Trophoblast cell (in vitro differentiated cells and primary cell): Measurements from ENCODE around the gene DHRS3.

ENCODE experiments used
- DNase-seq, 2 donors: peaks; one replicate each; pipeline ENCODE4 v3.0.0-alpha.2; 2016
- H2AFZ ChIP-seq: 2 replicates; pipeline ENCODE4 v1.6.1; 2013; ENCODE audit warnings: low read length, moderate library complexity, mild to moderate bottlenecking; ENCODE audit not compliant: insufficient read depth, poor library complexity
- H2AK5ac ChIP-seq: 2 replicates; pipeline ENCODE4 v1.6.1; 2013; ENCODE audit warnings: mild to moderate bottlenecking, low read length
- H2BK120ac ChIP-seq: 2 replicates; pipeline ENCODE4 v1.6.1; 2013; ENCODE audit warnings: low read length, mild to moderate bottlenecking, moderate library complexity; ENCODE audit not compliant: insufficient read depth, poor library complexity
- H2BK12ac ChIP-seq: 2 replicates; pipeline ENCODE4 v1.6.1; 2013; ENCODE audit warnings: mild to moderate bottlenecking, low read length, moderate library complexity
- H2BK5ac ChIP-seq: 2 replicates; pipeline ENCODE4 v1.6.1; 2013; ENCODE audit warnings: low read length, low read depth, moderate library complexity, mild to moderate bottlenecking; ENCODE audit not compliant: poor library complexity
- H3K14ac ChIP-seq: 2 replicates; pipeline ENCODE4 v1.6.1; 2013; ENCODE audit warnings: mild to moderate bottlenecking, low read length
- H3K18ac ChIP-seq: 2 replicates; pipeline ENCODE4 v1.6.1; 2013; ENCODE audit warnings: mild to moderate bottlenecking, low read length
- H3K23ac ChIP-seq: 2 replicates; pipeline ENCODE4 v1.6.1; 2013; ENCODE audit warnings: low read length
- H3K27ac ChIP-seq: 2 replicates; pipeline ENCODE4 v1.5.1; 2013; ENCODE audit warnings: low read depth, mild to moderate bottlenecking, inconsistent platforms, low read length, moderate library complexity
- H3K27me3 ChIP-seq: 2 replicates; pipeline ENCODE4 v1.6.1; 2013; ENCODE audit warnings: inconsistent platforms, mild to moderate bottlenecking, low read length, moderate library complexity; ENCODE audit not compliant: insufficient read depth
- H3K36me3 ChIP-seq, 2 experiments: 1 replicate in 1 of 2; 2 replicates in 1 of 2; pipeline ENCODE4 v1.6.1; 2013; ENCODE audit warnings: low read length in 2 of 2, mild to moderate bottlenecking in 2 of 2, moderate library complexity in 1 of 2; ENCODE audit not compliant: insufficient read depth in 2 of 2, control insufficient read depth in 1 of 2
- H3K4ac ChIP-seq: 2 replicates; pipeline ENCODE4 v1.6.1; 2013; ENCODE audit warnings: low read depth, mild to moderate bottlenecking, low read length, moderate library complexity
- H3K4me1 ChIP-seq, 2 experiments: 1 replicate in 1 of 2; 2 replicates in 1 of 2; pipeline ENCODE4 v1.6.1; 2013; ENCODE audit warnings: low read length in 2 of 2, mild to moderate bottlenecking in 2 of 2, moderate library complexity in 1 of 2; ENCODE audit not compliant: insufficient read depth in 2 of 2, control insufficient read depth in 1 of 2
- H3K4me2 ChIP-seq: 2 replicates; pipeline ENCODE4 v1.6.1; 2013; ENCODE audit warnings: inconsistent platforms, mild to moderate bottlenecking, low read length, moderate library complexity
- H3K4me3 ChIP-seq: 2 replicates; pipeline ENCODE4 v1.5.1; 2013; ENCODE audit warnings: mild to moderate bottlenecking, low read depth, low read length, inconsistent platforms
- H3K79me1 ChIP-seq: one replicate; pipeline ENCODE4 v1.6.1; 2013; ENCODE audit warnings: low read length
- H3K79me2 ChIP-seq: 2 replicates; pipeline ENCODE4 v1.6.1; 2013; ENCODE audit warnings: low read length, mild to moderate bottlenecking; ENCODE audit not compliant: control insufficient read depth, insufficient read depth, poor library complexity
- H3K9ac ChIP-seq: 2 replicates; pipeline ENCODE4 v1.6.1; 2013; ENCODE audit warnings: mild to moderate bottlenecking, low read length
- H3K9me3 ChIP-seq: 2 replicates; pipeline ENCODE4 v1.6.1; 2013; ENCODE audit warnings: low read depth, mild to moderate bottlenecking, control low read depth, inconsistent platforms, low read length; ENCODE audit not compliant: insufficient read depth
- H4K12ac ChIP-seq: 2 replicates; pipeline ENCODE4 v1.6.1; 2013; ENCODE audit warnings: low read depth, mild to moderate bottlenecking, low read length, moderate library complexity
- H4K8ac ChIP-seq: 2 replicates; pipeline ENCODE4 v1.6.1; 2013; ENCODE audit warnings: low read depth, mild to moderate bottlenecking, low read length, moderate library complexity
- H4K91ac ChIP-seq: one replicate; pipeline ENCODE4 v1.6.1; 2013; ENCODE audit warnings: low read depth, mild to moderate bottlenecking, low read length, moderate library complexity
- WGBS: extraction: QIAGEN DNeasy Blood & Tissue Kit; methylation state at CpG from one replicate; pipeline ENCODE4 v1.1.7; 2013; ENCODE audit warnings: missing lambda C conversion rate; ENCODE audit not compliant: insufficient read length, insufficient coverage; ENCODE audit errors: extremely low coverage; 5-methylcytosine and 5-hydroxymethylcytosine counted together

The DHRS3 gene

DNA sequence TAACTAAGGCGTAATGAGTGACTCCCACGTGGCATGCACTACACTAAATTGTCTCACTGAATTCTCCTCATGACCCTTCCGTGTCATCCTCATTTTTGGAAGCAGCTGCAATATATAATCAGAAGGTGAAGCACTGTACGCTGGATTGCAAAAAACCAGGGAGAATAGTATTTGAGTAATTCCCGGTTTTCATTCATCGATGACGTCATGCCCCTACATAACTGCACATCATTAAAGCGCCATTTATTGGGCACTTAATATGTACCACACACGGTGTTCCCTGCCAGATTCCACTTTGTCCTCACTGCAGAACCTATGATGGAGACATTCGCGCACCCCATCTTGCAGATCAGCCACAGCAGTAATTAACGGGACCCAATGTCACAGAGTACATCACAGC, 41.0 kb downstream of the DHRS3 start:
- no peak overlapping the region for H2AK5ac ChIP-seq
- DNase-seq, result no peak
- no peak overlapping the region for H3K27ac ChIP-seq
- H3K27me3 ChIP-seq, result no peaks in the 10 kb centered on the region
- no peak overlapping the region for H3K4me3 ChIP-seq
- H3K23ac ChIP-seq, result no peak overlapping the region
- no peak overlapping the region for H2BK5ac ChIP-seq
- H3K4ac ChIP-seq, result no peak overlapping the region
- no peak overlapping the region for H2AFZ ChIP-seq
- H2BK120ac ChIP-seq, result no peak overlapping the region
- H4K8ac ChIP-seq, result no peak overlapping the region
- peaks cover 8 to 10% of the 10 kb centered on the region in 2 experiments for H3K4me1 ChIP-seq
- H3K9me3 ChIP-seq, result peaks cover 3% of the 10 kb centered on the region
- no CpG with 5 or more reads among the region's 12 CpGs for WGBS
- H3K14ac ChIP-seq, result no peak overlapping the region
- no peaks in the 10 kb centered on the region for H3K79me2 ChIP-seq
- H4K91ac ChIP-seq, result no peak overlapping the region
- H4K12ac ChIP-seq, result no peak overlapping the region
- no peak overlapping the region for H3K18ac ChIP-seq
- H3K9ac ChIP-seq, result no peak overlapping the region
- H3K36me3 ChIP-seq, result peaks cover 2% of the 10 kb centered on the region in 2 experiments
- peaks cover 4% of the 10 kb centered on the region for H3K79me1 ChIP-seq
- no peak overlapping the region for H2BK12ac ChIP-seq
- no peak overlapping the region for H3K4me2 ChIP-seq

DNA sequence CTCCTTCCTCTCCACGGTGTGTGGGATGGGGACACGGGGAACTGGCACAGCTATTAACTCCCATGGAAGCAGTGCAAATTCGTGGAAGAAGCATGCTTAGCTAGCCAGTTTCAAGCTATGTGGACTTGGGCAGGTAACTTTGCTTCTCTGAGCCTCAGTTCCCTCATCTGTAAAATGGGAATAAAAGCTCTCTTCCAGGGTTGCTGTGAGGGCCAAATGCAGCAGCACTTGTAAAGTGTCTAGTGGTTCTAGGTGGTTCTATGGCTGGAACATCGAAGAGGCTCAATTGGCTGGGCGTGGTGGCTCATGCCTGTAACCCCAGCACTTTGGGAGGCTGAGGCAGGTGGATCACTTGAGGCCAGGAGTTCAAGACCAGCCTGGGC, 43.3 kb downstream of the DHRS3 start:
- DNase-seq, result no peak
- no peak overlapping the region for H4K8ac ChIP-seq
- no CpG with 5 or more reads among the region's 5 CpGs for WGBS
- H3K4me3 ChIP-seq, result no peak overlapping the region
- H3K9ac ChIP-seq, result no peak overlapping the region
- H3K4ac ChIP-seq, result no peak overlapping the region
- H4K91ac ChIP-seq, result no peak overlapping the region
- H2AFZ ChIP-seq, result no peak overlapping the region
- no peak overlapping the region for H2BK12ac ChIP-seq
- H3K4me1 ChIP-seq, result peaks cover 8 to 10% of the 10 kb centered on the region in 2 experiments
- H2BK5ac ChIP-seq, result no peak overlapping the region
- no peak overlapping the region for H3K18ac ChIP-seq
- H2BK120ac ChIP-seq, result no peak overlapping the region
- H3K9me3 ChIP-seq, result peaks cover 3% of the 10 kb centered on the region
- H3K27me3 ChIP-seq, result no peaks in the 10 kb centered on the region
- no peak overlapping the region for H3K27ac ChIP-seq
- no peak overlapping the region for H3K23ac ChIP-seq
- no peak overlapping the region for H4K12ac ChIP-seq
- H3K79me1 ChIP-seq, result peaks cover 4% of the 10 kb centered on the region
- no peak overlapping the region for H3K4me2 ChIP-seq
- H3K36me3 ChIP-seq, result peaks cover 2% of the 10 kb centered on the region in 2 experiments
- no peak overlapping the region for H3K14ac ChIP-seq
- H2AK5ac ChIP-seq, result no peak overlapping the region
- no peaks in the 10 kb centered on the region for H3K79me2 ChIP-seq

- Histone ChIP-seq H3K4me2 (no peak overlapping the region), H2AFZ (no peak overlapping the region), H2BK12ac (no peak overlapping the region), H2AK5ac (no peak overlapping the region), H3K14ac (no peak overlapping the region), H3K9ac (no peak overlapping the region), H3K18ac (no peak overlapping the region), H4K91ac (no peak overlapping the region), H3K79me1 (peaks cover 4% of the 10 kb centered on the region), H3K4me3 (no peak overlapping the region), H2BK5ac (no peak overlapping the region), H3K27me3 (no peaks in the 10 kb centered on the region), H3K79me2 (no peaks in the 10 kb centered on the region), H4K8ac (no peak overlapping the region), H3K4me1 (peaks cover 8 to 10% of the 10 kb centered on the region in 2 experiments), H3K36me3 (peaks cover 0 to 2% of the 10 kb centered on the region in 2 experiments), H3K27ac (peak overlapping the region; percentile 1), H2BK120ac (peak overlapping the region; percentile 17), H3K23ac (no peak overlapping the region), H4K12ac (no peak overlapping the region), H3K4ac (no peak overlapping the region), H3K9me3 (peaks cover 3% of the 10 kb centered on the region)
- peak in 1 of 2 donors; percentile 24 for DNase-seq
- no CpG with 5 or more reads among the region's 9 CpGs for WGBS
Observed at GRCh38 chr1:12573015-12573825, 44.8 kb downstream of the DHRS3 start.

DNA sequence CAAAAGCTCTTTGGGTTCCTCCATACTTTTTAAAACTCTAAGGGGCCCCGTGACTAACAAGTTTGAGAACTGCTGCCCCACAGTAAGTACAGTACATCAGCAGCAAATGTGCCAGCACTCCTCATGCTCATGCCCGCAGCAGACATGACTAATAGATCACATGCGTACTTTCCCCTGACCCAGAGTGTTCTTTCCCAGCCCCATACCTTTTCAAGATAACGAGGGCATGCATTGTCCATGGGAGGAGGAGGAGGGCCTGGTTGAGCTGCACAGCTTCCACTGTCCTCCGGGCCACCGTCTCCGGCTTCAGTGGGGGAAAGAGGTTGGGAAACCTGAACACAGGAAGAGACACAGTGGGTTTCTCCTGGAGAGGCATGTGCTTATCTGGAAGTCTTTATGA, 45.5 kb downstream of the DHRS3 start:
- Histone ChIP-seq H2BK12ac (no peak overlapping the region), H3K79me2 (no peaks in the 10 kb centered on the region), H3K4me2 (no peak overlapping the region), H3K18ac (no peak overlapping the region), H3K9ac (no peak overlapping the region), H3K27me3 (no peaks in the 10 kb centered on the region), H3K36me3 (peaks cover 0 to 2% of the 10 kb centered on the region in 2 experiments), H3K4ac (no peak overlapping the region), H4K8ac (no peak overlapping the region), H2AFZ (no peak overlapping the region), H3K9me3 (peaks cover 1% of the 10 kb centered on the region), H2BK5ac (no peak overlapping the region), H4K91ac (no peak overlapping the region), H3K4me1 (peaks cover 8 to 10% of the 10 kb centered on the region in 2 experiments), H2BK120ac (no peak overlapping the region), H3K14ac (no peak overlapping the region), H2AK5ac (no peak overlapping the region), H3K79me1 (peaks cover 4% of the 10 kb centered on the region), H3K4me3 (no peak overlapping the region), H4K12ac (no peak overlapping the region), H3K23ac (no peak overlapping the region), H3K27ac (no peak overlapping the region)
- peak; percentile 85 to 91 for DNase-seq
- no CpG with 5 or more reads among the region's 7 CpGs for WGBS
